ENCODE measurements around the gene KRT79.

Gene KRT79

DNA sequence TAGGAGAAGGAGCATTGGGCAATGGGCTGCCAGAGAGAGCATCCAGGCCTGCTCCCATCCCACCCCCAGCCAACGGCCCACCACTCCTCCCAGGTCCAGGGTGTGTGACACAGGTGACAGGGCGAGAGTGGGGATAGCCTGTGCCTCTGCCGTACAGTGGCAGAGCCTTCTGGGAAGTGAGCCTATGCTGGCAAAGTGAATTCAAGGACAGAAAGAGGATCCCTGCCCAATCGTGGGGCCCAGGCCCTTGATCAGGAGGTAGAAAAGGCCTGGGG lies 553 bp upstream of the KRT79 start:
- no peak for DNase-seq (ENCODE audit: low spot score)

DNA sequence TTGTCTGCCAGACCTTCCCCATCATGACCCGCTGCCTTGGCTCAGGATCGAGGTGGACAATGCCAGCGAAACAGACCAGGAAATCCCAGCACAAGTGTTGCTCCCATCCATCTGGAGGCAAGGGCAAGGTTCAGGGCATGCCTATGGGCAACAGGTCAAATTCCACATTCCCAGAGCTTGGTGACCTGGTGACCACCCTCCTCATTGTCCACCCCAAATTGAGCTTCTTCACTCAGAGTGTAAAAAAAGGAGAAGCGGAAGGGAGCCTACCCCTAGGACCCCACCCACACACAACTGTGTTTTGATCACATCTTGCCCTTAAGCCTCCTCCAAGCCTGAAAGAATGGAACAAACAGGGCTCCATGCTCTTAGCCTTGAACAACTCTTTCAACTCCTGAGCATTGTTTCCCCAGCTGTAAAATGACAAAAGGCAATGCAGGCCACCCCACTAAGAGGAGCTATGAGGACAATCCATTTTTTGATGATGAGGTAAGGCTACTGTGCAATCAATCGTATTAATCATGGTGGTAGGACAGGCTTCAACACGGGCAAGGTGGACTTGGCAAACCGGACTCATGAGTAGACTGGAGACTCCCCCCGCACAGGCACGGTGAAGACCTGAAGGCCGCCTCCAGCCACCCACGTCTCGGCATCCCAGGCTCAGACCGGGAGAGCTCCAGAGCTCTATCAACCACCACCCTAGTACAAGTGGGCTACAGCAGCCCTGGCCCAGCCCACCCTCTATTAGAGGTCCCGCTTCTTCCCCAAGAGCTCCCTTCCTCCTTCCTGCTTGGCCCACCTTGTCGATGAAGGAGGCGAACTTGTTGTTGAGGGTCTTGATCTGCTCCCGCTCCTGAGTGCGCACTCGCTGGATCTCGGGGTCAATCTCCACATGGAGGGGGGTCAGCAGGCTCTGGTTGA lies 866 bp downstream of the KRT79 start:
- no peak for DNase-seq (ENCODE audit: low spot score)

DNA sequence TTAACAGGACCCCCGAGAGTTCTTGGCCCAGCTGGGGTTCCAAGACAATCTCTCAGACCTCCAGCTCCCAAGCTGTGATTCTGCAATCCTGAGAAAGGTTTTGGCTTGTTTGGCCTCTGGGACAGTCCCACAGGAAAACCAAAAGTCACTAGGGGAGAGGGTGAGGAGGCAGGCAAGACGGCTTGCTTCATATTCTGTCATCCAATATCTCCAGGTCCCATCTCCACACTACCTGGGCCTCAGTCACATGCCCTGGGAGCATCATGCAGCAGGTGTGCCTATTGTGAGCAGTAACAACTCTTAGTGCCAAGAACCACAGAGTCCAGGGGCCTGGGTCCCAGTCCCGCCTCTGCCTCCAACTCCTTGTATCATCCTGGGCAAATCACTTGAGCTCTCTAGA lies 1.7 kb downstream of the KRT79 start:
- DNase-seq (ENCODE audit: low spot score): no peak

DNA sequence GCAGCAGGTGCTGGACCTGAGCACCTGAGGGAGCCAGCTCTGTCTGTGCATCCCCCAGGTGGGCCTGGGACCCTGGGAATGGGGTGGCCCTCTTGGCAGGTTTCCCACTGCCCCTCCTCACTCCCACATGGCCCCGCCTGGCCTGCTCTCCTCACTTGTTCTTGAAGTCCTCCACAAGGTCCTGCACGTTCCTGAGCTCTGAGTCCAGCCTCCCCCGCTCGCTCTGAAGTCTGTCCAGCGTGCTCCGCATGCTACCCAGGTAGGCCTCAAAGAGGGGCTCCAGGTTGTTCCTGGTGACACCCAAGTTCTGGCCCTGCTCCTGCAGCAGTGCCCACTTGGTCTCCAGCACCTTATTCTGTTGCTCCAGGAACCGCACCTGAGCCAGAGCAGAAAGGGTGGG lies 2.9 kb downstream of the KRT79 start:
- no peak for DNase-seq (ENCODE audit: low spot score)

DNA sequence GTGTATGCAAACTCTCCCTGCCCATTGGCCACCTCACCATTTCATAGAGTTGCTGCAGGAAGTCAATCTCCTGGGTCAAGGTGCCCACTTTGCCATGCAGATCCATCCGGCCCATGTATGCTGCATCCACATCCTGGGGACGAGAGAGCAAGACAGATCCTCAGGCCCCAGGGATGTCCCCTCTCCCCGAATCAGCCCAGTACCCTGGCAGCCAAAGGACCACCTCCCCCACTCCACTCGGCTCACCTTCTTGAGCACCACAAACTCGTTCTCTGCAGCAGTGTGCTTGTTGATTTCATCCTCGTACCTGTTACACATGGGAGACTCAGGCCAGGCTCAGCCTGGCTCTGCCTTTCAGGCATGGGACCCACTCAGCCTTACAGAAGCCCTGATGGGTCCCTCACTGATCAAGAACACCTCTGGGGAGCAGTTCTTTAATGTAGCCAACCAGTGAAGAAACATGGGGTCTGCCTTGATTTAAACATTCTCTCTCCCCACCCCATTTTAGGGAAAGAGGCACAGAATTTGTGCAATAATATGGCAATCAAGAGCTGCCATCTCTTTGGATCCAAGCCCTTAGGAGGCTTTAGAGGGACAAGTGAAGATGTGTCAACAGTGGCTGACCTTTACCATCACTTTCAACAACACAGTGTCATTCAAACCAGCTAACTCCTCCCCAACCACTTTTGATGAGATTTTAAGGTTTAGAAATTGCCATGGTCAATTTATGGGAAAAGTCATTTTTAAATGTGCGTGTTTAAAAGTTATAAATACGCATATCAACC lies 3.9 kb downstream of the KRT79 start:
- no peak for DNase-seq (ENCODE audit: low spot score)

DNA sequence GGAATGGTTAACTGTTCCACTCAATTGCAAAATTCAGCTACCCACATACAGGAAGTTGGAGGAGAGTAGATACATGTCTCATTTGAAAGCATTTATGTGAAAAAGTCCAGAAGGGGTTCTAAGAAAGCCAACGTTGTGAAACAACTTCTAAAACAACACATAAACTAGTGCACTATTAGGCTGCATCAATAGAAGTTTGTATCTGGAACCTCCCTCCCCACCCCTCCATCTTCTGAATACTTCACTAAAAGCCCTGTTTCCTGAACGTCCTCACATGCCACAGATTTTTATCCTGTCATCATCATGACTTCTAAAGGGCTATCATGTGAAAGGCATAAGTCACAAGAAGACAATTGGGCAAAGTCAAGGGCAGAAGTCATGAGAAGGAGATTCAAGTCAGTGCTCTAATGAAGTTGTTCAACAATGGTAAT lies 5.5 kb downstream of the KRT79 start:
- no peak for DNase-seq (ENCODE audit: low spot score)

DNA sequence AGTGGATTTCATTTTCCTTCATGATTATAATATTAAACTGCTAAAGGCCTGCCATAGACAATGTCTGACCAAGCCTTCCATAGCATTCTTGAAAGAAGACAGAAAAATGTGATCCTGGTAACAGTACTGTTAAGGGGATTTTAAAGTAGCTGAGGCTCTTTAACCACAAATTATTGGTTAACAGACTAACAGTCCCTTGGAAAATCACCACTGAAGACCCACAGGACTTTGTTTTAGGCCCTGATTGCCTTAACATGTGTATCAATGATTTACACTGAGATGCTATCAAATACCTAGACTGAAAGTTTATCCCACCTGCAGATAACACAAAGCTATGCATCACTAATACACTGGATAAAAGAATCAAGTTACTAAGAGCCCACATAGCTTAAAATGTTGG lies 6.0 kb downstream of the KRT79 start:
- no peak for DNase-seq (ENCODE audit: low spot score)

DNA sequence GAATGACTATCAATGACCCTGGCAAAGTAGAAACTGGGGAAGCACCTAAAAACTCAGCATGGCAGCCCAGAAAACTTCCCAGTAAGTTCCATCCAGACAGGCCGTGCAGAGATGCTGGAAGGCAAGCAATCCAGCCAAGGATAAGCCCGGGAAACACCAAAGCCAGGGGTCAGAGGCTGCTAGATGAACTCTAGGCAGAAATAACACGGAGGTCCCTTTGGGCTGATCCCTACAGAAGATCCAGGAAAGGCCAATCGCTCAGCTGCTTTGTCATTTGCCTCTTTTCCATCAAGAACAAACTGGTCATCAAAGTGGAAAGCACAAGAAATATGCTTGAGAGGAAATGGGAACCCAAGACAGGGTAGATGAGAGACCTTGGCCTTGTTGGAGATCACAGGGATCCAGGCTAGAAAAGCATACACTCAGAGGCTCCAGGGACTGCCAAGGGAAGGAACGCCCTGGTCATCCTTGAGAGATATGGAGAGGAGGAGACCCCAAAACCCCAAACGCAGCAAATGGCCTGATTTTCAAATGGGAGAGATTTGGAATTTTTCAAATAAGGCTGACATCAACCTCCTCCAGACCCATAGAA lies 6.5 kb downstream of the KRT79 start:
- DNase-seq (ENCODE audit: low spot score): no peak

DNA sequence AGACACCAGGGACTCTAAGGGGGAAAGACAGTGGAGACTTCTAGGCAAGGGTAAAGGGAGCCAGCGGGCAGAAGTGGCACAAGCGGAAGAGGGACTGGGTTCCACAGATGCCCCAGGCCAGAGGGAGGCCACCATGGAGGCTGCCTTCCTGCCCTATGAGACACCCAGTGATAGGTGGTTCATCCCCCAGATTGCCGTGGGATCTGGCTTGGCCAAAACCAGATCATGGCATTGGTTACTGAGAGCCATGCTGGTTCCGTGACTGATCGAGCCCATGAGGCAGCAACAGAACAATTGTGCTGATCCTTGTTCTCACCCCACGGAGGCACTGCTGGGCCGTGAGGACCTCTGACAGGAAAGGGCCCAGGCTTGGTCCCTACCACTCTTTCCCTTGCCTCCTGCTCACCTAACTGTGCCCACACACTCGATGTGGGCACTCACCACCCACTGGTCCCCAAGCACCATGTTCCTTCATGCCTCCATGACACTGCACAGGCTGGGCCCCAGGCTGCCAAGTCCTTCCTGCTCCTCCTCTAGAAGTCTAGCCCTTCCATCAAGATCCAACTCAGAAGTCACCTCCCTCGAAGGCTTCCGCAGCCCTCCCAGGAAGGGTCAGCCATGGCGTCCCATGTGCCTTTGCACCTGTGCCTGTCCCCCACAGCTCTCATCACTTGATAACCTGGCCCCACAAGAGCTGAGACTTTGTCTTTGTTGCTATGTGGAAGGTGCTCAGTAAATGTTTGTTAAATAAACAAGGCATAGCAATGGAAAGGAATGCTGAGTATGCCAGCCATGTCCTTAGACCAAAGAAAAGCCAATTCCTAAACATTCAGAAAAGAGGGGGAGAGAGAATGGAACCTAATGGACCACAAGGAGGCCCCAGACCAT lies 7.3 kb downstream of the KRT79 start:
- DNase-seq (ENCODE audit: low spot score): no peak

DNA sequence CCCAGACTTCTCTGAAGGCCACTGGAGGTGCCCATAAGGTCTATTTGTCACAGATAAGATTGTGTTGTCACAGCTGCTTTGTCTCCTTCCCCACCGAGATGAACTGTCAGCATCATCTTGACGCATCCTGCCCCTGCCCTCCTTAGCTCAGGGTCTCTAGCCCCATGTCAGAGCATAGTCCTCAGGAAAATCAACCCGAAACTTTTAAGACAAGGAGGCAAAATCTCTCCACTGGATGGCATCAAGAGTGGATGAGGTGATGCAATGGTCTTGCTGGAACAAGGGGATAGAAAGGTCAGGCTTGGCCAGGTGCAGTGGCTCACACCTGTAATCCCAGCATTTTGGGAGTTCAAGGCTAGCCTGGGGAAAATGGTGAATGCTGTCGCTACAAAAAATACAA lies 8.2 kb downstream of the KRT79 start:
- no peak for DNase-seq (ENCODE audit: low spot score)

DNA sequence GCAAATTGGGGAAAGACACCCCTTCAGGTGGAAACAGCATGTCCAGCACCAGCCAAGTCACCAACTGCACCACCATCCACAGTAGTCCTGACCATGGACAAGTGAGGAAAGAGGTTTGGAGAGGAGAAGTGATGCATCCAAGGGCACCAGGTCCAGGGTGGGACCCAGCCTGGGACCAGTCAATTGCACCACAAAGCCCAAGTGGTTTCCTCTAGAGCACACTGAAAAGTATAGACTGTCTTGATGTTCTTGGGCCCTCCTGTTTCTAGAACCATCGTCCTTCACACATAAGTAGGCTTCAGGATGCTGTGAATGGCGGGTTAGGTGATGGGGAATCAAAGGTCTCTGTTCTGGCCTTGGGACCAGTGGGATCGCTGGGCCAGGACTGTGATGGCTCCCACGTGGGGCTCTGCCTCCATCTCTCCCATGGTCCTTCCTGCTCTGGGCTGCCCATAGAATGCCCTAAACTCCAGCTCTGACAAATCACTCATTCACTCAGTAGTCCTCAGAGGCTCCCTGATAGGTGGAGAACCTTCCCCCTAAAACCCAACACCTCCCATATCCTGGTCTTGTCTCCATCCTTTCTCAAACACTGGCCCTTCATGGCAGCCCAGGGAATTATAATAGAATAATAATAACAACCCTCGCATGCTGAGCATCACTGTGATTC lies 9.2 kb downstream of the KRT79 start:
- no peak for DNase-seq (ENCODE audit: low spot score)

DNA sequence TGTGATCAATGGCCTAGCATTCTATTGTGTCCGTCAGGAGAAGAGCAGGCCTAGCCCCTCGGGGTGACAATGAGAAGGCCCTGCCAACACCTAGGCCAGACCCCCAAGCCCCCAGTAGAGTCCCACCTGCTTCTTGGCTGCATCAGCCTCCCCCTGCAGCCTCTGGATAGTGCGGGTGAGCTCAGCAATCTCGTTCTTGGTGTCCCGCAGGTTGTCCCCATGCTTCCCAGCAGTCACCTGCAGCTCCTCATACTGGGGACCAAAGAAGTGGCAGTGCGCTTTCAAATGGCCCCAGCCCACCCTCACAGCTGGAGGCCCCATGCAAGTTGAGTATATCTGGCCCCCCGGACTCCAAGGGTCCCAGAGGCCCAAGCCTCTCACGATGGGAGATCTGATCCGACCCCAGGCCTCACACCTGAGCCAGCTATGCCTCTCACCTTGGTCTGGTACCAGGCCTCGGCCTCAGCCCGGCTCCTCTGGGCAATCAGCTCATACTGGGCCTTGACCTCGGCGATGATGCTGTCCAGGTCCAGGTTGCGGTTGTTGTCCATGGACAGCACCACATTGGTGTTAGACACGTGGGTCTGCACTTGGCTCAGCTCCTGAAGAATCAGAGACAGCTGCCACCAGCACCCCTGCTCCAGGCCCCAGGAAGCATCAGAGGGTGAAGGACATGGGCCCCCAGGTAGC lies 10.2 kb downstream of the KRT79 start:
- DNase-seq (ENCODE audit: low spot score): no peak

DNA sequence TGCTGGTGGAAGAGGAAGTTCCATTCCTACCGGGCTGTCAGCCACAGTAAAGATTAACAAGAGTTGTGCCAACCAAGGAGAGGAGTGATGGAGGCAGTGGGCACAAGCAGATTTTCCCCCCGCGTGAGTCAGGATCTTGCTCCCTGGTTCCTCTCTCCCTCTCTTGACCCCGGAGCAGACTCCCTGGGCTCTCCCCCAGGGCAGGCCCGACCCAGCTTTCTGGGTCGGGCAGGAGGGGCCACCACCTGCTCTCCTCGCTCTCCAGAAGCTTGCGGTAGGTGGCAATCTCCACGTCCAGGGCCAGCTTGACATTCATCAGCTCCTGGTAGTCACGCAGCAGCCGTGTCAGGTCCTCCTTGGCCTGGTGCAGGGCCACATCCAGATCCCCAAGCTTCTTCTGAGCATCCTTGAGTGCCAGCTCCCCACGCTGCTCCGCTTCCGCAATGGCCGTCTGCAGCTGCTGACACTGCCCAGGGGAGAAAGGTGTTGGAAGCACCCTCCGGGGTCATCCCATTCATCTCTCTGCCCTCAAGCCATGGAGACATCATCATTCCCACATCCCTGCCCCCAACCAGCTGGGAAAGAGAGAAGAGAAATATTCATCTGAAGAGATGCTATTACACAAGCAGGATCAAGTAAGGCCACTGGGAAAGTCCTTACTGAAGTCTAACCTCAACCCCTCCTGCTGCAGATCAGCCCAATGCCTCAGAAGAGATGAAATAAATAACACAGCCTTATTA lies 11.2 kb downstream of the KRT79 start:
- DNase-seq (ENCODE audit: low spot score): no peak

DNA sequence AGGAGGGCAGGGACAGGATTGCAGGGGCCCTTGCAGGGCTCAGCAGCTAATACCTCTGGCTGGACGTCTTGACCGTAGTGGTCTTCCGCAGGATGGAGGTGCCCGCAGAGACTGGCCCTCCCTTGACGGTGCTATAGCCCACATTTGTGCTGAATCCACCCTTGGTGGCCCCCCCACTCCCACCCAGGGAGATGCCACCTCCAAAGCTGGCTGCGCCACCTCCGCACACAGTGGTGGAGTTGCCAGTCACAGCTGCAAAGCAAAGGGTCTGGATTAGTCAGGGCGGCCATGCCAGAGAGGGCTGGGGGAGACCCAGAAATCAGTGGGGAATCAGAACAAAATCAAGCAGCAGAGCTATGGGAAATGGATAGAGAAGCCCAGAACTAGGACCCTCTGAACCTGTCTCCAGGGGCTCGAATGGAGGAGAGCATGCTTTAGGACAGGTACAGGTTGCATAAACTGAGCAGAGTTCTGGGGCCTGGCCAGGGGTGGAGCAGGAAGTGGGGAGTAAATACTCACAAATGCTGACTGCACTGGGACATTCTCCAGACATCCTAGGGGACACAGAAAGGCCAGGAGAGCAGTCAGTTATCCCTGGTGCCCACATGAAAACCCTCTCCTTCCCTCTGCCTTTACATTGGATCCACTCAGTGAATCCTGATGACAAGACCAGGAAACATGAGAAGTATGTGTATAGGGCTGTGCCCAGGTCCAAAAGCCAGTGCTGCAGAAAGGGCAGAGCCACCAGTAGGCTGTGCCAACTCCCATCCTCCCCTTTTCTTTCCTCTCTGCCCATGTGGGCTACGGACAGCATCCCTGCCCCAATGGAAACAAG lies 12.1 kb downstream of the KRT79 start:
- peak; percentile 30 for DNase-seq (ENCODE audit: low spot score)

DNA sequence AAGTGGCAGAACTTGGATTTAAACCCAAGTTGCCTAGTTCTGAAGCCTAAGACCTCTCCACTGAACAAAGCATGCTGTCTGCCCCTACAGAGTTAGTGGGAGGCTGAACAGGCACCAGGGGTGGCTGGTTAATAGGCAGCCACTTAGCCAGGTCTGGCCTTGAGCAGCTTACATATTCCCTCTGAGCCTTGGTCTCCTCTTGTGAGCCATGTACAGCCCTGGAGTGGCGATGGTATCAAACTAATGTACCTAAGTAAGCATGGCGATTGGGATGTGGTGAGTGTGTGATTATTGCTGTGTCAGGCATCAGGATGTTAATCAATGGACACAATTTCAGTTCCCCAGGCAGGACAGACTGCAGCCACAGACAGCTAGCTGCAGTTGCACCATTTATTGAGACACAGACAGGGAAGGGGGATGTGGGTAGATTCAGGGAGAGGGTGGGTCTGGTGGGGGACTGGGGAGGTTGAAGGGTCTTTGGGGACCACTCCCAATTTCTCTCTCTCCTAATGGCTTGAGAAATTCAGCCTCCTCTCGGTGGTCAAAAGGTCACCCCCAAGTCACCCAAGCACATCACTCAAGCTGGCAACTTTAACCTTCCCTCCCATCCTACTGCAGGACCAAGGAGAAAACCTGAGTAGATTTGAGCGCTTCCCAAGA lies 12.9 kb downstream of the KRT79 start:
- no peak for DNase-seq (ENCODE audit: low spot score)

DNA sequence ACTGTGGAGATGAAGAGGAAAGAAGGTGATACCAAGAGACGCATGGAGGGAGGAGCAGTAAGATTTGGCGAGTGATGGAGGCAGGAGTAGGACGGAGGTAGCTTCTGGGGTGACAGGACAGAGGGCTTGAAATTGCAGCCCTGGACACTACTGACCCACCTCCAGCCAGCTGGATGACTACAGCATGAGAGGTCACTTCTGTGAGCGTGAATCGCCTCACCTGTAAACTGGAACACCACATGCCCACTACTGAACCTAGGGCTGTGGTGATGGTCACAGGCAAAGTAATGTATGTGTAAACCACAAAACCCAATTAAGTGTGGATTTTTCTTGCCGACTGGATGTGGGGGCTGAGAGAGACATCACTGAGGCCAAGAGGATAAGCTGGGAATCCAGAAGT lies 13.6 kb downstream of the KRT79 start:
- no peak for DNase-seq (ENCODE audit: low spot score)

DNA sequence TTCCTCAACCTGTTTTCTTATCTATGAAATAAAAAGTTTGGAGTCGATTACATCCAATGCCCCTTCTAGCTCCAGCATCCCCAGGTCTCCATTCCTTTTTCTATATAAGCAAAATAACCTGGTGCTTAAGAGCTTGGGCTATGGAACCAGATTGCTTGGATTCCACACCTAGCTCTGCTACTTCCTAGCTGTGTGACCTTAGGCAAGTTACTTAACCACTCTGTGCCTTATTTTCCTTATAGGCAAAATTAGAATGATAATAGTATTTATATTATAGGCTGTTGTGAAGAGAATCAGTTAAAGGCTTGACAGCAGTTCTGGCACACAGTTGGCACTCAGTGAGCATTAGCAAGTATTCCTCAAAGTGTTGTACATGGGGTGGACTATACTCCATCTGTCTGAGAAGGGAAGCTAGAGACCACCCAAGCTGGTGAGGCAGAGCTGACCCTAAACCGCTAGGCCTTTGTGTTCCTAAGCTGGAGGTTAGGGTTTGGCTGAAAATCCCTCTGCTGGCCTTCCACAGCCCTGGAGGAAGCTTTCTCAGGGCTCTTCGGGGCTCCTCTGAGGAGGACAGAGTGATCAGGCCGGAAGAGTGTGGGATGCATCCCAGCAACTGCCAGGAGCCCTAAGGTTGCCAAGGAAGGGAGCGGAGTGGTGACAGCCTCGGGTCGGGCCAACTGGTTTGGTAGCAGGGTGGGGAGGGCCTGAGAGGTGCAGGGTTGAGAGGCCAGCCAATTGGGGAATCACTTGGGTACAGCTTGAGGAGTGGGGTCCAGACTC lies 14.2 kb downstream of the KRT79 start:
- no peak for DNase-seq (ENCODE audit: low spot score)

DNA sequence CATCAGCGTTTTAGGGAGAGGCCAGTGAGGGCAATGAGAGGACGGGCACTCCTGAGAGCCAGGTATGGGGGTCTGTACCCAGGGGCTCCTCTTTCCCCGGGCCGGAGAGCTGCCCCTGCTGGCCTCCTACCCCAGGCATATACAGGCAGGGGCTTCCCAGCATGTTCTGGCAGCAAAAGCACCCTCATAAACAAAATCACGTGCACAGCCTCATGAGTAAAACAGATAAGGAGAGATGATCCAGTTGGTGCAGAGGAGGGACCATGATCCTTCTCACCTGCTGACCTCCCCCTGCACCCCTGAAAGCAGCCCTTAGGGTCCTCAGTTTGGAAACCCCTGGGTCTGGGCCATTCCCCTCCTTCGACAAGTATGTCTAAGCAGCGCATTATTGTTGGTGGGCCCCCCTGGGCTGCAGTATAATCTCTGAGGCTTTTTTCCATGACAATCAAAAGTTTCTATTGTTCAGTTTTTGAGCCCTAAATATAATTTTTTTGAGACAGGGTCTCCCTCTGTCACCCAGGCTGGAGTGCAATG lies 15.2 kb downstream of the KRT79 start:
- no peak for DNase-seq (ENCODE audit: low spot score)

Measured in AG20443 (cell line).